Urothelium cell line (cell line): ENCODE results near the gene GAS7.

Source experiments
- DNase-seq: peaks from one replicate; pipeline ENCODE4 v3.0.0; 2011; ENCODE audit warnings: low spot score, mixed read lengths
- FAIRE-seq: peaks from 2 replicates; lab custom pipeline; 2011; peaks lifted over from hg19 to GRCh38; lab: Jason Lieb, UNC

The GAS7 gene

DNA sequence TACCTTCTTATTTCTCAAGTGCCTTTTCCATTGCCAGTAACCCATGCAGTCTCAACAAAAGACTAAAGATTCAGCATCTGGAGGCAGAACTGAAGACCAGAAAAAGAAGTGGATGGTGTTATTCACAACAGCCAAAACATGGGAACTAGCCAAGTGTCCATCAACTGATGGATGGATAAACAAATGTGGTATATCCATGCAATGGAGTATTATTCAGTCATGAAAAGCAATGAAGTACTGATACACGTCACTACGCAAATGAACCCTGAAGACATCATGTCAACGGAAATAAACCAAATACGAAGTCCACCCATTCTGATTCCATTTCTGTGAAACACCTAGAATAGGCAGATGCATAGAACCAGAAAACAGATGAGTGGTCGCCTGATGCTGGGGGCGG, 25.6 kb downstream of the GAS7 start:
- DNase-seq: no peak
- FAIRE-seq: no peak

DNA sequence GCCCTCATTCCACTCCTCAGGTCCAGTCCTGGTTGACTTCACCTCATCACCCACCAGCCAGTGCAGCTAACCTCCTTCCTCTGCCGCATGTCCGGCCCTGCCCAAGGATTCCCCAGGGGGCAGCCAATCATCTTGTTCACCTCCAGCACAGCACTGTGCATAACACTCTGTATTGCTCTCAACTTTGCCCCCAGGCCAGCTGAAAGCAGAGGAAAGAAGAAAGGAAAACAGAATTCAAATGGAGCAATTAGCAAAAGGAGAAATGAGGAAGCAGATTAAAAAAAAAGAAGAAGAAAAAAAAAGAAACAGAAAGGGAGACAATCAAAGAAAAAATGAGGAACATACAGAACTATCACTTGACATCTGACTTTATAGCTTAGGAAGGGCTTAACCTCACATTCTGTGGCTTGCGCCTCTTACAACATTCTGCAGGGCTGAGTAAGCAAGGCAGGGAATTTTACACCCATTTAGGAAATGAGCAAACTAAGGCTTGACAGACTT, 26.1 kb downstream of the GAS7 start:
- peak; percentile 16 for DNase-seq
- FAIRE-seq: no peak

DNA sequence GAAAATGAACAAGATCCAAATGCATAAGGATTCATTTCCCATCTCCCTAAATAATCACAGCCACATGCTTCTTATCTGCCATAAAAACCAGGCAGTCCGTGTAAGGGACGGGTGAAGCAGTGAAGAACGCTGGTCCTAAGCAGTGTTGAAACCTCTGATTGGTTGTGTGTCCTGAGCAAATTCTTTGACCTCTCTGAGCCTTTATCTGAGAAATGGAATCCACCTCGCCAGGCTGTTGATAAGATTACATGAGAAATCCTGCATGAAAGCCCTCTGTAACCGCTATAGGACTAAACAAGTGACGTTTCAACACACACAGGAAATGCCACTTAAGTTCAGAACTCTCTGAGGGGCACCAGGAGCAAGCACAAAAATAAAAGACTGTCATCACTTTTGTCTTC, 26.8 kb downstream of the GAS7 start:
- FAIRE-seq (no peak), DNase-seq (no peak)

DNA sequence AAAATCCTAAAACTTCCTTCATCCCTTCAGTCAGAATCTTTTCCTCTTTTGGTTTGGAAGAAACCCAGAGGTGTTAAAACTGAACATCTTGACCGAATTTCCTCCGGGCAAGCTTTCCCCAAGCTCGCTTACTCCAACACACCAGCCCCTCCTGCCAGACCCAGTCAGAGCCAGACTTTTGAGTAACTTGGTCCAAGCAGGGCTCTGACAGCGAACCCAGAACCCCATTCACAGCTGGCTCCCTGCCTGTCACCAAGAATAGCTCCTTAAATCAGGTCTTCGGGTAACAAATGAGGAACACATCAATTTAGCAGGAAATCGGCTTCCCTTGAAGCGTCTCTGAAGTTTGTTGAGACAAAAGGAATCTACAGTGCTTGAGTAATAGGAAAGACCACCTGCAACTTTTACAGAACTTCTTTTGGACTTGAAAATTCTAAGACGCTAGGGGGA, 27.3 kb downstream of the GAS7 start:
- FAIRE-seq: no peak

DNA sequence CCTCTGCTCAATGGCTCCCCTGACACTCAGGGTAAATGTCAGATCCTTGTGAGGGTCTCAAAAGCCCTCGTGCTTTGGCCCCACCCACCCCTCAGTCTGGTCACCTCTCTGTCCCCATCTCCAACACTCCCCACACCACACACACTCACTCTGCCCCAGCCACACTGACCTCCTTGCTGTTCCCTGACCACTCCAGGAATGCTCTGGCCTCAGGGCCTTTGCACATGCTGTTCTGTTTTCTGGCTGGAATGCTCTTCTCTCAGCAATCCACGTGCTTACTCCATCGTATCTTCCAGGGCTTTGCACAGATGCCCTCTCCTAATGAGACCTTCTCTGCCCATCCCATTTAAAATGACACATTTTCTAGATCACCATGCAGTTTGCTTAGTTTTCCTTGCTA, 28.2 kb downstream of the GAS7 start:
- no peak for FAIRE-seq
- no peak for DNase-seq

More for the DNA sequence above, 27.3 kb downstream of the GAS7 start:
- DNase-seq: no peak

DNA sequence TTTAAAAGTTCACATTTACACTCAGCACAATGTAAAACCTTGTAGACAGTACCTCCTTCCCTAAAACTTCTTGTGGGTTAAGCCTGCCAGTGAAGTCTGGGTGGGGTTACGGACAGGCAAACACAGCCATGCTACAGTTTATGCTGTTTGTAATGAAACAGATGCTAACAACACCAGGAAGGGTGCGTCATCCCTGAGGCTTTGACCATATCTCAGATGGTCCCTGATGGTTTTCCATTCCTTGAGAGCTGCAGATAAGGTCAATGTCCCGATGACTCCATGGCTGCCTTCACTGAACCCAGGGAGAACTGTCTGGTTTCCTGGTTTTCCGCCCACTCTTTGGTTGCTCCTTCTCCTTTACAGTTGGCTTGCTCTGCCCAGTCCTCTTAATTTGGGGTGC, 29.1 kb downstream of the GAS7 start:
- FAIRE-seq (no peak), DNase-seq (no peak)

DNA sequence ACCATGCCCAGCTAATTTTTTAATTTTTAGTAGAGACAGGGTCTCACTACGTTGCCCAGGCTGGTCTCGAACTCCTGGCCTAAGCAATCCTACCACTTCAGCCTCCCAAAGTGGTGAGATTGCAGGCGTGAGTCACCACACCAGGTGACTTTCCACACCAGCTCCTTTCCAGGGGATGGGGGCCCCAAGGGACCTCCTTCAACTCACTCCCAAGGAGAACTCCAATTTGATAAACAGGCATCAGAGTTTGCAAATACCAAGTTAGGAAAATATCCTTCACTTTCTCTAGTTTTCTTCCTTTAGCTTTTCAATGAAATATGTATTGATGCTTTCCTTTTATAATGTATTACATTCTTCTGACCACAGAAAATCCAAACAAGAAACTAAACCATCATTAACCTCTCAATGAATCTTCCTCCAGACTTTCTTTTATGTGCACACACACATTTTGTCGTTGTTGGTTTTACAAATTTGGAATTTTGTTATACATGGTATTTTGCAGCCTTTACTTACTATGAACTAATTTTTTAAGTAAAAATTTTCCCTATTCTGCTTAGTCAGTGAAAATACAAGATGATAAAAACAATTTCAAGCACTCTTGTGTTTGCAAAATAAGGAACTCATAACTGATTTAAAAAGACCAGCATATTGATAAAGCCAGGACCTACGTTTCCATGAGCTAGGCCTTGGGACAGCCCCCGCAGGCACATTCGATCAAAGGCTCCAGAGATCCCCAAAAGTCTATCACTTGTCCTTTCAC, 32.0 kb downstream of the GAS7 start:
- no peak for FAIRE-seq
- DNase-seq: no peak

DNA sequence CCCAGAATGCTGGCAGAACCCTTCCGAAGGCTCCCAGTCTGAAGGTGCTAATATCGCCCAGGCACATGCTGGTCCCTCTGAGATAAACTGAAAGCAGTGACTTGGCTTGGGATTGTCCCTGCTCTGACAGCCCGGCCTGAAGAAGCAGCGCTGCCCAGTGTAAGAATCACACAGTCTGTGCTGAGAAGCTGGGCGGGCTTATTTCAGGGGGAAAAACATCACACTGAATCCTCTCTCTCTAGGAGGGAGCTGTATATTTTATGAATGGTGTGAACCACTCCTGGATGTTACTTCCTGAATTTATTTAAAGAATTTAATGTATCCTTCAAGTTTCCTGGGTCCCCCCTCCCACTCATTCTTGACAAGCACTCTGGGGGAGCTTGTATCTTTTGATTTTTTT, 36.3 kb downstream of the GAS7 start:
- FAIRE-seq (no peak), DNase-seq (no peak)

DNA sequence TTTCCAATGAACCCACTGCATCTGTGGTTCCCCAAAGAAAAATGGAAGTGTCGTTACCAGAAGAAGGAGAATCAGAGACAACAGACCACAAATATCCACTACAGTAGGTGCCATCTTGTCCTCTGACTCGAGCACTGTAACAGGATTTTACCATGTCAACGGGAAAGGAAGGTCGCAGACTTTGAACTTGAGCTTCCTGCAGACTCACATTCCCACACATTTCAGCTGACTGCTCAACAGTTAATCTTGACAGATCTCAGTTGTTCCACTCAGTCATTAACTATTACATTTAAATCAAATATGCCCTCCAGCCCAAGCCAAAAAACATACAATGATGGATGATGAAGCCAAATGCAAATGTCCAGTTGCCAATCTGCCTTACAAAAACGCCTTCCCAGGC, 37.0 kb downstream of the GAS7 start:
- FAIRE-seq: no peak
- DNase-seq: no peak

DNA sequence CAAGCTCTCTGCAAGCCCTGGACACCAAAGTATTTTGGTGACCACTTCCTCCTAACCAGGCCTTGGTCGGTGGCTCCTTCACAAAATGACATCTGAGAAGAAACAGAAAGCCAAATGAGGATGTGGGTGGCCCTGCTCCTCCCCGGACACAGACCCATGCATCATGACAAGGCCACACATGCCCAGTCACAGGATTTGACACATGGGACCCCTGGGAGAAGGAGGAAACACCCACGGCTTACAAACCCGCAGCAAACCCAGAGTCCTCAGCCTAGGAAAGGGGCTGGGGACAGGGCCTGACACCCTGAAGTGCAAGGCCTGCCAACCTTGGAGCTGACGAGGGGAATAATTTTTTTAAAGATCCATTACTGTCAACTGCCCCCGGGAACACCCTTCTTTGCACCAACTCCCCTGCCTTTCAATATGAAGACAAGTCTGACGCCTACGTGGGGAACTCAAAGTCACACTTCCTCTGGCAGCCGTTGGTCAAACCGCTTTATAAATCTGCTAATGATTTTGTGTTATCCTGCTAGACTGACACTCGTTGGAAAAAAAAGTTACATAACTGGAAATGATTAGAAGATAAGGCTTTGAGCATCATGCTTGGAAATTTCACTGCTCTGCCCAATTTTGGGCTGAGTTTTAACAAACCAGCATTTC, 41.3 kb downstream of the GAS7 start:
- DNase-seq (no peak), FAIRE-seq (no peak)

DNA sequence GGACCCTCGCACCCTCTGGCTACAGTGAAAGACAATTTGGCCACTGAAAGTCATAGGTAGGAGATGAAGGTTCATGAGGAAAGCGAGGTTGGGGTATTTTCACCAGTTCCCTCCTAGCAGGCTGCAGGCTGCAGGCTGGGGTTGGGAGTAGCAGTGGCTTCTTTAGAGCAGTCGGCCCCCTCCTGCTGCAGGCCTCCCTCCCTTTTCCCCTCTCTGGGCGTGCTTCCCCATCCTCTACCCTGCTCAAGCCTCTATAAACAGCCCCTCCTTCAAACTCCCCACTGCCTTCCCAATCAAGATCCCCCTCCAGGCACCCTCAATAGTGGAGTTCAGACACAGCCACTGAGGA, 41.8 kb downstream of the GAS7 start:
- DNase-seq: no peak

DNA sequence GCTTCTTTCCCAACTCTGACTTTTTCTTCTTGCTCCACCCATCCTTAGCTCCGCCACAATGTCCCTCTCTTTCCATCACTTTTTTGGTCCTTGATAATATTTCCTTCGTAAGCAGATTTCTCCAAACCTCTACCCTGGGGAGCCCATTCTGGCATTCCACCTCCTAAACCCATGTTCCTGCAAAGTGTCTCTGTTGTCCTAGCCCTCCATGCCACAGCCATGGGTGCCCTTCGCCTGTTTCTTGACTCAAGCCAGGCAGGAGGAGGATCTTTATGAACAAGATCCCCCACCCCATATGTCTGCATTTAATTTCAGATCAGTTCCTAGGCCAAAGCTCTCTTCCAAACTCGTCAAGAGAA, 42.4 kb downstream of the GAS7 start:
- no peak for FAIRE-seq
- no peak for DNase-seq

More for the DNA sequence above, 41.8 kb downstream of the GAS7 start:
- FAIRE-seq: no peak

DNA sequence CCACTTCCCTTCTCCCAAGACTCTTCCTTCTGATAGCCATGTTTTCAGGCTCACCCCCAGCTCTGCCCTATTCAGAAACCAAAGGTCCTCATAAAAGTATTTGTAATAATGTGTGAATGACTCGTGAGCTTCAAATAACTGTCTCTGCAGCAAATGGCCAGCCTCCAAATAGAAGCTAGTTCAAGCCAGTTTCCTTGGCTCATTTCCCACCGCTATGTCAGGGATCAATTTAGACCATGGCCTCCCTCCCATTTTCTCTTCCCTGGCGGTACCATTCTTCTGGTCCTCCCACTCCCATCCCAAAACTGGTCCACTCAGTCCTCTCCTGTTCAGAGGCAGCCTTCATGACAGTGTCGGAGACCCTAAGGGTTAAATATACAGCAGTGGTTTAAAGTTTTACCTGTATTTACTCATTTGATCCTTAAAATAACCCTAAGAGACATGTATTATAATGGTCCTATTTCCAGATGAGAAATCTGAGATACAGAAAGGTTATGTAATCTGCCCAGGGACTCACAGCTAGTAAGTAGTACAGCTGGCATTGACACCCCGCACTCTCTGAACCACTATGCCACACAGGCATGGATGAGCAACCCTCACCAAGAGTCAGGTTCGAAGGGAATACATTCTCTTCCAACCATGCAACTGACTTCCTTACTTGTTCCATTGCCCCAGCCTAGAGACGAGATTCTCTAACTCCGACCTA, 42.9 kb downstream of the GAS7 start:
- DNase-seq (no peak), FAIRE-seq (no peak)

DNA sequence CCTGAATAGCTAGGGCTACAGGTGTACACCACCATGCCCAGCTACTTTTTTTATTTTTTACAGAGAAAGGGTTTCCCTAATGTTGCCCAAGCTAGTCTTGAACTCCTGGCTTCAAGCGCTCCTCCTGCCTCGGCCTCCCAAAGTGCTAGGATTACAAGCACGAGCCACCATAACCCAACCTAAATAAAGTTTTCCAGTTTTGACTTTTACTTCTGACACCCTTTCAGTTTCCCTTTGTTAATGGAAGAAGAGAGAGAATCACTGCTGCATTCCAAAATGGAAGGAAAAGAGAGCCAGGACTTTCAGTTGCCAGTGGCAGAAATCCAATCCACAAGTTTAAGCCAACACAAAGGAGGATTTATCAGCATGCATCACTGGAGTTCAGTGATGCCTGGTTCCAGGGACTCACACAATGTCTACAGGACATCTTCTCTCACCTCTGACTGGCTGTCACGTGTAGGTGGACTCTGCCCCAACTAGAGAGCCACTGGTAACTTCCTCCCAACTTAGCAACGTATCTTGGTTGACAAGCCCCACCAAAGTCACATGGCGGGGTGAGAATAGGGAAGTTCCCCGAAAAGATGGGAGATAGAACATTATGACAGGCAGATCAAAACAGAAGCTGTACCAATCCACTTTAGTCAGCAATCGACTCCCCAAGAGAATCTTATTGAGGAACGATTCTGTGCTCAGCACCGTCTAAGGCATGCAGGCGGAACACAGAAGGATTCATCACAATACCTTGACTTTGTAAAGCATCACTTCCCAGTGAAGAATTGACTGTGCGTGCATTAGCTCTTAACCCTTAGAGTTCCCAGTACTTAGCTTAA, 46.5 kb downstream of the GAS7 start:
- no peak for FAIRE-seq
- no peak for DNase-seq

DNA sequence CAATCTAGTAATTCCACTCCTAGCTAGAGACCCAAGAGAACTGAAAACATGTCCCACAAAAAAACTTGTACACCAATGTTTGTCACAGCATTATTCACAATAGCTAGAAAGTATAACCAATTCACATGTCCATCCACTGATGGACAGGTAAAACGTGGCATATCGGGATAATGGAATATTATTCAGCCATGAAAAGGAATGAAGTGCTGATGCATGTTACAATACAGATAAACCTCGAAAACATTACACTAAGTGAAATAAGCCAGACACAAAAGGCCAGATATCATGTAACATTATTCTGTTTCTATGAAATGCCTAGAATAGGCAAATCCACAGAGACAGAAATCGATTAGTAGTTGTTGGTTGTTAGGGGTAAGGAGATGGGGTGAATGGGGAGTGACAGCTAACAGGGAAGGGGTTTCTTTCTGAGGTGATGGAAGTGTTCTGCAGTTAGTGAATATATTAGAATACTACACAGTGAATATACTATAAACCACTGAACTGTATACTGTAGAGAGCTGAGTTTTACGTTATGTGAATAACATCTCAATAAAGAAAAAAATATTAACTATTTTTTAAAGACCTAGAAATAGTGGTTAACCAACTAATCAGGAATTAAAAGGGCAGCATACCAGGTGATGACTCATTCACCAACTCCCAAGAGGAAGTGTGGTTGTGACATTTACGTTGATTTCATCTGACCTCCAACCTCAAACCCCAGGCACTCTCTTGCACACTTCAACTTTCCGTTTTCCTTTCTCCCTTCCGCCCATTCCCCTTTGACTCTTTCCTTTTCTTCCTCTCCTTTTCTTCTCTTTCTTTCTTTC, 48.6 kb downstream of the GAS7 start:
- FAIRE-seq: no peak
- peak; percentile 57 for DNase-seq

DNA sequence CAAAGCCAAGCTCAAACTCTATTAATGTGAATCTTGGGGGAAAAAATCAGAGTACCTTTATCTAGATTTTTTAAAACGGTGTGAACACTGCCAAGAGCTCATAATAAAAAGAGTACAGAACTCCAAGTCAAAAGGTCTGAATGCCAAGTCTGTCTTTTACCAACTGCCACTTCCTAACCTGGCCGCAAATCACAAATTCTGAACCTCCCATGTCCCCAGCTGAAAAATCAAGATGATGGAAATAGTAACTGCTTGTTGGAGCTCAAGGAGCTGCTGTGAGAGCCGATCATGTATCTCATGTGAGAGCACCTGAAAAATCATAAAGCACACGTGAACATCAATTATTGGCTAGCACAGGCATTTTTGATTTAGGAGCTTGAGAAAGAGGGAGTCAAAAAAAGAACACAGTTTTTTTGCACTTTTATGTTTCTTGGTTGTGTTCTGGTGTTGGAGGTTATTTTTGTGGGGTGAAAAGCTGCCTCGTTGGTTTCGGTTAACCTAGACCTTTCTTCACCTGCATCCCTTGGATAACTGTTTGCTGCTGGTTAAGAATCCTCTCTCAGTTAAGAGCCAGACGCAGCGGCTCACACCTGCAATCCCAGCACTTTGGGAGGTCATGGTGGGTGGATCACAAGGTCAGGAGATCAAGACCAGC, 50.5 kb downstream of the GAS7 start:
- no peak for FAIRE-seq
- no peak for DNase-seq

DNA sequence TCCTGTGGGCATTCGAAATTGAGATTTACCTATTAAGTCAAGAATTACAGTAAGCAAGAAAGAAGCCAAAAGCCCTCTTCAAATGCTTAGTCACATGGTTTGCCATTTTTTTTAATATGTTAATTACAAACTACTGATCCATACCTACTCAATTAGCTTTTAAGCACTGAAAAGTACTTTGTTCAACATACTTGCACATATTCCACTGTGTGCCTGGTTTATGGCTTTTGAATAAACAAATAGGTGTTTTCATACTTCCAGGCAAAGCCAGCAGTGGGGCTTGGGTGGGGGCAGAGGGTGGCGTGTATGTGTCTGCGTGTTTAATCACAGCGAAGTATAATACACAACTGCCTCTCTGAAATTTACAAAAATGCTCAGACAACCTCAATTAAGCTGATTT, 51.4 kb downstream of the GAS7 start:
- FAIRE-seq: no peak

DNA sequence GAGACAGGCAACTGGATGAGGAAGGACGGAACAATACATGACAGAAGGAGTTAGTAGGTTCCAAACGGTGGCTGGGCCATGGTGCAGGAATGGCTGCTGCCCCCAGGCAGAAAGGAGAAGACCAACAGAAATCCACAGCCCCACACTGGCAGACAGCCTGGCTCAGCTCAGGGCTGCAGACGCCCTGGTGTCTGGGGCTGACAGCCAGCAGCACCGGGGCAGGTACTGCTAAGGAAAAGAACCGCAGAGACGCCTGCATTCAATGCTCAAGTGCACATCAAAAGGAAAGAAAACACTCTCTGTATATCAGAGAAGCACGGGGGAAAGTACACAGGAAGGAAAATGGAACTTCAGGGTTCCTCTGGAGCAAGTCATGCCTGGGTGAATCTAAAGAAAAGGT, 53.4 kb downstream of the GAS7 start:
- DNase-seq (no peak), FAIRE-seq (no peak)

More for the DNA sequence above, 51.4 kb downstream of the GAS7 start:
- no peak for DNase-seq

DNA sequence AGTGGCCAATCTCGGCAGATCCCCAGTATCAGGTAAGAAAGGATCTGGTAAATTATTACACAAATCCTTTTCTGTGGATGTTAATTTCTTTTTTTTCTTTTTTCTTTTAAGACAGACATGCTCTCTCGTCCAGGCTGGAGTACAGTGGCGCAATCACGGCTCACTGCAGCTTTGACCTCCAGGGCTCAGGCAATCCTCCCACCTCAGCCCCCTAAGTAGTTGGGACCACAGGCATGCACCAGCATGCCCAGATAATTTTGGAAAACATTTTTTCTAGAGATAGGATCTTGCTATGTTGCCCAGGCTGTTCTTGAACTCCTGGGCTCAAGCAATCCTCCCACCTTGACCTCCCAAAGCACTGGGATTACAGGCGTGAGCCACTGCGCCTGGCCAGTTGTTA, 54.0 kb downstream of the GAS7 start:
- no peak for FAIRE-seq
- no peak for DNase-seq

DNA sequence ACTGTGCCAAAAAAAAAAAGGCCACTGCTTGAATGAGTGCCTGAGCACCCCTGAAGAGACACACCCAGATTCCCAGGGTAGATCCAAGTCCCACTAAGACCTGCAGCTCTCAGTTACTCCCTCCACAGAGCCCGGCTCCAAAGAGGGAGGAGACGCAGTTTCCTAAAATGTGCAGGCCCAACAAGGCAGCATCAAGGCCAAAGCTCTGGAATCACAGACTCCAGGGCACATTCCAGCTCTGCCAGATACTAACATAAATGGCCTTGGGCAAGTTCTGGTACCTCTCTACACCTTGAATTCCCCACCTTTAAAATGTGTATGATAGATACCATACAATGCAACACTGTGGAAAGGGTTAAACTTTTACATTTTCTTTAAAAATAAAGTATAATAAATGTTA, 57.0 kb downstream of the GAS7 start:
- DNase-seq (no peak), FAIRE-seq (no peak)
